Measurements from ENCODE around the gene CPSF4L. TPM values are rescaled to one million over a fixed set of nuclear protein-coding genes. Genes with fewer than 3 reads are reported as not detected.
A peak's percentile ranks its signal among the peaks of the same experiment; 100 is the strongest.

The CPSF4L gene
- polyA plus RNA-seq, 1 donor (not counting 4 experiments of a cell fraction or from before 2014, with no cell fraction given), result not detected

- Histone ChIP-seq H3K9ac (ENCODE audit: control insufficient read depth, extremely low read depth, insufficient read depth, low read length) (peak overlapping the region; percentile 86), H3K27ac (ENCODE audit: control insufficient read depth, insufficient read depth, low read length) (peak overlapping the region; percentile 86), H2AFZ (ENCODE audit: control insufficient read depth, low read length) (peak overlapping the region; percentile 84), H3K4me2 (ENCODE audit: control insufficient read depth, extremely low read depth, insufficient read depth, low read depth, low read length) (peak overlapping the region; percentile 98), H3K36me3 (ENCODE audit: control insufficient read depth in 2 of 2, extremely low read depth in 1 of 2, insufficient read depth in 2 of 2, low read length in 2 of 2) (peaks cover 5 to 11% of the 10 kb centered on the region in 2 experiments), H3K27me3 (ENCODE audit: control insufficient read depth, extremely low read depth, insufficient read depth, low read length) (no peaks in the 10 kb centered on the region), H4K20me1 (ENCODE audit: control insufficient read depth, extremely low read depth, insufficient read depth, low read length) (no peaks in the 10 kb centered on the region), H3K9me3 (ENCODE audit: control insufficient read depth, low read depth, low read length) (no peaks in the 10 kb centered on the region), H3K9me1 (ENCODE audit: control insufficient read depth, extremely low read depth, insufficient read depth, low read length) (peaks cover 3% of the 10 kb centered on the region), H3K79me2 (ENCODE audit: control insufficient read depth, insufficient read depth, low read length) (peaks cover 48% of the 10 kb centered on the region), H3K4me3 (ENCODE audit: control insufficient read depth in 2 of 3, extremely low read depth in 1 of 3, insufficient read depth in 2 of 3, low read depth in 1 of 3, low read length in 3 of 3) (peak overlapping the region; percentile 81 to 99 (median 98)), H3K4me1 (ENCODE audit: control insufficient read depth, extremely low read depth, insufficient read depth, low read length) (peaks cover 35% of the 10 kb centered on the region)
- dilution Hi-C loops (cut with MboI; ENCODE audit: extremely low pct_ligation_motif_present, low sequenced_read_pairs), result no loop called here
- DNase-seq (ENCODE audit: low read depth, low spot score) (peak; percentile 67), FAIRE-seq (no peak)
- TF ChIP-seq EZH2 (IDR thresholded peaks at IDR 0.05; ENCODE audit: low read length), result no peak
- TF ChIP-seq, protein P1, sequence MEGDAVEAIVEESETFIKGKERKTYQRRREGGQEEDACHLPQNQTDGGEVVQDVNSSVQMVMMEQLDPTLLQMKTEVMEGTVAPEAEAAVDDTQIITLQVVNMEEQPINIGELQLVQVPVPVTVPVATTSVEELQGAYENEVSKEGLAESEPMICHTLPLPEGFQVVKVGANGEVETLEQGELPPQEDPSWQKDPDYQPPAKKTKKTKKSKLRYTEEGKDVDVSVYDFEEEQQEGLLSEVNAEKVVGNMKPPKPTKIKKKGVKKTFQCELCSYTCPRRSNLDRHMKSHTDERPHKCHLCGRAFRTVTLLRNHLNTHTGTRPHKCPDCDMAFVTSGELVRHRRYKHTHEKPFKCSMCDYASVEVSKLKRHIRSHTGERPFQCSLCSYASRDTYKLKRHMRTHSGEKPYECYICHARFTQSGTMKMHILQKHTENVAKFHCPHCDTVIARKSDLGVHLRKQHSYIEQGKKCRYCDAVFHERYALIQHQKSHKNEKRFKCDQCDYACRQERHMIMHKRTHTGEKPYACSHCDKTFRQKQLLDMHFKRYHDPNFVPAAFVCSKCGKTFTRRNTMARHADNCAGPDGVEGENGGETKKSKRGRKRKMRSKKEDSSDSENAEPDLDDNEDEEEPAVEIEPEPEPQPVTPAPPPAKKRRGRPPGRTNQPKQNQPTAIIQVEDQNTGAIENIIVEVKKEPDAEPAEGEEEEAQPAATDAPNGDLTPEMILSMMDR (optimal IDR thresholded peaks at IDR 0.05 in 1 of 3, IDR thresholded peaks at IDR 0.05 in 1 of 3, conservative IDR thresholded peaks at IDR 0.05 in 1 of 3; ENCODE audit: extremely low read depth in 1 of 3, insufficient read depth in 2 of 3, low read length in 3 of 3), result peak in 2 of 3 experiments; percentile 20 to 32
Observed at GRCh38 chr17:73231841-73232586, 29.7 kb downstream of the CPSF4L start.

GRCh38 chr17:73231395-73231794 lies 30.3 kb downstream of the CPSF4L start:
- TF ChIP-seq, protein P1 (optimal IDR thresholded peaks at IDR 0.05 in 1 of 3, IDR thresholded peaks at IDR 0.05 in 1 of 3, conservative IDR thresholded peaks at IDR 0.05 in 1 of 3; ENCODE audit: extremely low read depth in 1 of 3, insufficient read depth in 2 of 3, low read length in 3 of 3), result no peak
- Histone ChIP-seq H3K9me1 (ENCODE audit: control insufficient read depth, extremely low read depth, insufficient read depth, low read length) (peaks cover 3% of the 10 kb centered on the region), H3K4me2 (ENCODE audit: control insufficient read depth, extremely low read depth, insufficient read depth, low read depth, low read length) (peak overlapping the region; percentile 93), H2AFZ (ENCODE audit: control insufficient read depth, low read length) (peak overlapping the region; percentile 83), H3K79me2 (ENCODE audit: control insufficient read depth, insufficient read depth, low read length) (peaks cover 54% of the 10 kb centered on the region), H3K27me3 (ENCODE audit: control insufficient read depth, extremely low read depth, insufficient read depth, low read length) (no peaks in the 10 kb centered on the region), H3K36me3 (ENCODE audit: control insufficient read depth in 2 of 2, extremely low read depth in 1 of 2, insufficient read depth in 2 of 2, low read length in 2 of 2) (peaks cover 2 to 7% of the 10 kb centered on the region in 2 experiments), H3K27ac (ENCODE audit: control insufficient read depth, insufficient read depth, low read length) (peak overlapping the region; percentile 86), H3K9me3 (ENCODE audit: control insufficient read depth, low read depth, low read length) (no peaks in the 10 kb centered on the region), H3K4me3 (ENCODE audit: control insufficient read depth in 2 of 3, extremely low read depth in 1 of 3, insufficient read depth in 2 of 3, low read depth in 1 of 3, low read length in 3 of 3) (peak overlapping the region; percentile 81 to 99 (median 98)), H3K9ac (ENCODE audit: control insufficient read depth, extremely low read depth, insufficient read depth, low read length) (peak overlapping the region; percentile 86), H3K4me1 (ENCODE audit: control insufficient read depth, extremely low read depth, insufficient read depth, low read length) (peaks cover 40% of the 10 kb centered on the region), H4K20me1 (ENCODE audit: control insufficient read depth, extremely low read depth, insufficient read depth, low read length) (no peaks in the 10 kb centered on the region)
- dilution Hi-C loops (cut with MboI; ENCODE audit: extremely low pct_ligation_motif_present, low sequenced_read_pairs), result no loop called here
- DNase-seq (ENCODE audit: low read depth, low spot score), result no peak
- FAIRE-seq, result no peak
